ENCODE results near the gene RBM41.
A peak's percentile ranks its signal among the peaks of the same experiment; 100 is the strongest.
"Not testable (repeated sequence)": the region's sequence is repeated elsewhere in the genome, so short reads cannot be mapped to it uniquely, and the experiment has no call there.

The RBM41 gene

DNA sequence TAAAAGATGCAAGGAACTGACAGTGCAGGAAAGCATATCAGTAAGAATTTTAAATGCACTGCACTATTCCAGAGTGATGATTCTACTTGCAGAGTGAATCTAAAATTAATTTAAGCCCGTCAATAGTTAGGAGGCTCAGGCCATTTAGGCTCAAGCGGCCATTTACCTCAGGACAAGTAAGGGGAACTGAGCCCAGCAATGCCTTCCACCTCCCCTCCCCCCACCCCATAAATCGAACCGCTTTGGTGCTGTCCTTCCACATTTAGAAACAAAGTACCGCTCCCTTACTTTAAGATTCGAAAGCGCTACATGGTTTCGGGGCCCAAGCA is 665 bp downstream of the RBM41 start:
- ChIA-PET POLR2A (no interaction called here), CTCF (no interaction called here)
- peak overlapping the region; percentile 63 for H3K4me3 ChIP-seq (ENCODE audit: low read depth, low read length)
- no peak for DNase-seq (ENCODE audit: low read depth, low spot score)
- TF ChIP-seq, protein P1, sequence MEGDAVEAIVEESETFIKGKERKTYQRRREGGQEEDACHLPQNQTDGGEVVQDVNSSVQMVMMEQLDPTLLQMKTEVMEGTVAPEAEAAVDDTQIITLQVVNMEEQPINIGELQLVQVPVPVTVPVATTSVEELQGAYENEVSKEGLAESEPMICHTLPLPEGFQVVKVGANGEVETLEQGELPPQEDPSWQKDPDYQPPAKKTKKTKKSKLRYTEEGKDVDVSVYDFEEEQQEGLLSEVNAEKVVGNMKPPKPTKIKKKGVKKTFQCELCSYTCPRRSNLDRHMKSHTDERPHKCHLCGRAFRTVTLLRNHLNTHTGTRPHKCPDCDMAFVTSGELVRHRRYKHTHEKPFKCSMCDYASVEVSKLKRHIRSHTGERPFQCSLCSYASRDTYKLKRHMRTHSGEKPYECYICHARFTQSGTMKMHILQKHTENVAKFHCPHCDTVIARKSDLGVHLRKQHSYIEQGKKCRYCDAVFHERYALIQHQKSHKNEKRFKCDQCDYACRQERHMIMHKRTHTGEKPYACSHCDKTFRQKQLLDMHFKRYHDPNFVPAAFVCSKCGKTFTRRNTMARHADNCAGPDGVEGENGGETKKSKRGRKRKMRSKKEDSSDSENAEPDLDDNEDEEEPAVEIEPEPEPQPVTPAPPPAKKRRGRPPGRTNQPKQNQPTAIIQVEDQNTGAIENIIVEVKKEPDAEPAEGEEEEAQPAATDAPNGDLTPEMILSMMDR (IDR thresholded peaks at IDR 0.05; ENCODE audit: insufficient read depth, low read length, missing control alignments) = no peak

DNA sequence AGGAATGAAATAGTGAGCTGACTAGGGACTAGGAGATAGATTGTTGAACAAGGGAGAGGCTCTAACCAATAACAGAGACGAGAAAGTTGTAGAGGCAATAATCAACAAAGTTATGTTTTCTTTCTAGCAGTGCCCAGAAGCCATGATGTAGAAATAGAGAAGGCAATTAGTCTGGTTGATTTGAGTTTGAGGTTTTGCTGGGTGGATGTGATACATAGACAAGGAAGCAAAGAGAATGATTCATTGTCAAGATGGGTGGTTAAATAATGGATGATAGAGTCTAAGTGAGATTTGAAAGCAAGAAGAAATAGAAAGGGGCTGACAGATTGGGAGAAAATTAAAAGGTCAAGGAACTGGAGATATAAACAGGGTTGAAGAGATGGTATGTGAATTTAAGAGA is 11.2 kb downstream of the RBM41 start:
- H3K4me3 ChIP-seq (ENCODE audit: low read depth, low read length) = no peak overlapping the region
- no peak for DNase-seq (ENCODE audit: low read depth, low spot score)
- ChIA-PET POLR2A (no interaction called here), CTCF (no interaction called here)
- TF ChIP-seq, protein P1 (IDR thresholded peaks at IDR 0.05; ENCODE audit: insufficient read depth, low read length, missing control alignments) = no peak

DNA sequence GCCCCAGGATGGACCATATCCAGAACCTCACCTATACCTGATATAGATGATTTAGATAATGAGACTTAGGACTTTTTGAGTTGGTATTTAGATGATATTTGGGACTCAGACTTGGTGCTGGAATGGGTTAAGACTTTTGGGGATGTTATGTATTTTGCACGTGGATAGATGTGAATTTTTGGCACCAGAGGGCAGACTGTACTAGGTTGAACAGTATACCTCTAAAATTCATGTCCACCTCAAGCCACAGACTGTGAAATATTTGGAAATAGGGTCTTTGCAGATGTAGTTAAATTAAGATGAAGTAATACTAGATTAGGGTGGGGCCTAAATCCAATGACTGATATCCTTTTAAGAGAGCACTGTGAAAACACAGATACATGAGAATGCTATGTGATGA is 15.6 kb downstream of the RBM41 start:
- ChIA-PET POLR2A (no interaction called here), CTCF (no interaction called here)
- TF ChIP-seq, protein P1 (IDR thresholded peaks at IDR 0.05; ENCODE audit: insufficient read depth, low read length, missing control alignments) = no peak
- DNase-seq (ENCODE audit: low read depth, low spot score) = no peak
- no peak overlapping the region for H3K4me3 ChIP-seq (ENCODE audit: low read depth, low read length)

DNA sequence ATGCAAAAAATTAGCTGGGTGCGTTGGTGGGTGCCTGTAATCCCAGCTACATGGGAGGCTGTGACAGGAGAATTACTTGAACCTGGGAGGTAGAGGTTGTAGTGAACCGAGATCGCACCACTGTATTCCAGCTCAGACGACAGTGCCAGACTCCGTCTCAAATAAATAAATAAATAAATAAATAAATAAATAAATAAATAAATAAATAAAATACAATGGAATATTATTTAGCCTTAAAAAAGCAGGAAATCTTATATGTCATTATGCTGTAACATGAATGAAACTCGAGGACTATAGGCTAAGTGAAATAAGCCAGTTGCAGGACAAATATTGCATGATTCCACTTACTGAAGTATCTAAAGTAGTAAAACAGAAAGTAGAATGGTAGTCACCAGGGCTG is 42.5 kb downstream of the RBM41 start:
- POLR2A ChIA-PET = no interaction called here

DNA sequence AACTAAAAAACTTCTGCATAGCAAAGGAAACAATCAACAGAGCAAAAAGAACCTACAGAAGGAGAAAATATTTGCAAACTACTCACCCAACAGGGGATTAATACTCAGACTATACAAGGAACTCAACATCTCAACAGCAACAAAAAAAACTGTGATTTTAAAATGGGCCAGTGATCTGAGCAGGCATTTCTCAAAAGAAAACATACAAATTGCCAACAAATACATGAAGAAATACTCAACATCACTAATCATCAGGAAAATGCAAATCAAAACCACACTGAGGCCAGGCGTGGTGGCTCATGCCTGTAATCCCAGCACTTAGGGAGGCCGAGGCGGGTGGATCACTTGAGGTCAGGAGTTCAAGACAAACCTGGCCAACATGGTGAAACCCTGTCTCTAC is 60.9 kb downstream of the RBM41 start:
- DNase-seq (ENCODE audit: low read depth, low spot score); POLR2A ChIA-PET; CTCF ChIA-PET; H3K4me3 ChIP-seq (ENCODE audit: low read depth, low read length): not testable (repeated sequence)

More for the DNA sequence above, 42.5 kb downstream of the RBM41 start:
- DNase-seq (ENCODE audit: low read depth, low spot score) = no peak
- TF ChIP-seq, protein P1 (IDR thresholded peaks at IDR 0.05; ENCODE audit: insufficient read depth, low read length, missing control alignments) = no peak
- H3K4me3 ChIP-seq (ENCODE audit: low read depth, low read length) = no peak overlapping the region
- CTCF ChIA-PET = no interaction called here

DNA sequence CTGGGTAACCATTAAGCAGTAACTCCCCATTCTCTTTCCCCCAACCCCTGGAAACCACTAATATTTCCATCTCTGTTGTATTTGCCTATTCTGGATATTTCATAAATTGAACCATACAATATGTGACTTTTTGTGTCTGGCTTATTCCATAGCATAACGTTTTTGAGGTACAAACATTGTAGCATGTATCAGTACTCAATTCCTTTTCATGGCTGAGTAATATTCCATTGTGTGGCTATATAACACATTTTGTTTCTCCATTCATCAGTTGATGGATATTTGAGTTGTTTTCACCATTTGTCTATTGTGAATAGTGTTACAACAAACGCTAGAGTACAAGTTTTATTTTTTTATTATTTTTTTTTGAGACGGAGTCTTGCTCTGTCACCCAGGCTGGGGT is 63.6 kb downstream of the RBM41 start:
- no peak overlapping the region for H3K4me3 ChIP-seq (ENCODE audit: low read depth, low read length)
- TF ChIP-seq, protein P1 (IDR thresholded peaks at IDR 0.05; ENCODE audit: insufficient read depth, low read length, missing control alignments) = no peak
- DNase-seq (ENCODE audit: low read depth, low spot score) = no peak
- POLR2A ChIA-PET = no interaction called here
- CTCF ChIA-PET = no interaction called here

DNA sequence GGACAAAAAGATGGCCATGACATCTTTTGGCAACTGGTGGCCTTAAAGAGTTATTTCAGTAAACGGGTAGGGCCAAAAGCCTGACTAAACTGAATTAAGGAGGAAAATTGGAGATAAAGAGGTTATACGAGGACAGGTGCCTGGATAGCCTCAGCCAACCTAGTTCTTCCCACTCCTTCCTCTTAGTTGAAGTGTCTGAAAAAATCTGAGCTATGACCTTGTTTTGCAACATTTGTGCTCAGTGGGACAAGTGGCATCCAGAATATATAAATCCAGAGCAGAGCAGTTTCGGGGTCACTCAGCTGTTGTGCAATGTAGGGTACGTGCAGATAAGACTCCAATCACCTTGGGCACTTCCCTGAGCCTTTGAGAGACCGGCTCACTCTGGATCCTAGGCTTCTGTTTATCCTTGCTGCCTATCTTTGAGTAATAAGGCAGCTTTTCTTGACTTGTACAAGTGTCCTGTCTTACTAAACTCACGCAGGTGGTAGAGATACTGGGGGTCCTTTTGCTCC is 68.4 kb downstream of the RBM41 start:
- TF ChIP-seq, protein P1 (IDR thresholded peaks at IDR 0.05; ENCODE audit: insufficient read depth, low read length, missing control alignments) = no peak
- DNase-seq (ENCODE audit: low read depth, low spot score) = no peak
- H3K4me3 ChIP-seq (ENCODE audit: low read depth, low read length) = no peak overlapping the region
- ChIA-PET POLR2A (no interaction called here), CTCF (no interaction called here)

Data from AG04449 (cell line).